Mammary epithelial cell (primary cell): ENCODE data around the gene ACYP2.

Experiments used
- CTCF ChIP-seq, 2 donors: IDR thresholded peaks in 1 of 2; conservative IDR thresholded peaks in 1 of 2; 2 replicates each; pipeline ENCODE4 v1.5.1; 2011 to 2012; ENCODE audit warnings: inconsistent platforms in 2 of 2, low read length in 2 of 2, mild to moderate bottlenecking in 2 of 2, control low read depth in 1 of 2, low read depth in 1 of 2; ENCODE audit not compliant: insufficient read depth in 1 of 2; ENCODE audit errors: extremely low read depth in 1 of 2
- EZH2 ChIP-seq: IDR thresholded peaks from 2 replicates; pipeline ENCODE4 v1.6.1; 2012; ENCODE audit warnings: low read length, inconsistent platforms, borderline replicate concordance

GRCh38 chr2:54103454-54104314 lies 11.7 kb upstream of the ACYP2 start:
- TF ChIP-seq CTCF (conservative IDR thresholded peaks at IDR 0.05 in 1 of 2, IDR thresholded peaks at IDR 0.05 in 1 of 2; ENCODE audit: extremely low read depth in 1 of 2, insufficient read depth in 1 of 2, low read depth in 1 of 2, low read length in 2 of 2) (peak; percentile 26 to 36), EZH2 (no peak)
